GM21515 (cell line): ENCODE measurements around the gene SNAPC3.
A peak's percentile ranks its signal among the peaks of the same experiment; 100 is the strongest.
"Not testable (repeated sequence)": the region's sequence is repeated elsewhere in the genome, so short reads cannot be mapped to it uniquely, and the experiment has no call there.

Experiments
- ATAC-seq: cut with Tn5 transposase; IDR thresholded peaks from one replicate; pipeline ENCODE4 v1.9.1; 2021; ENCODE audit not compliant: unreplicated experiment

Gene SNAPC3

DNA sequence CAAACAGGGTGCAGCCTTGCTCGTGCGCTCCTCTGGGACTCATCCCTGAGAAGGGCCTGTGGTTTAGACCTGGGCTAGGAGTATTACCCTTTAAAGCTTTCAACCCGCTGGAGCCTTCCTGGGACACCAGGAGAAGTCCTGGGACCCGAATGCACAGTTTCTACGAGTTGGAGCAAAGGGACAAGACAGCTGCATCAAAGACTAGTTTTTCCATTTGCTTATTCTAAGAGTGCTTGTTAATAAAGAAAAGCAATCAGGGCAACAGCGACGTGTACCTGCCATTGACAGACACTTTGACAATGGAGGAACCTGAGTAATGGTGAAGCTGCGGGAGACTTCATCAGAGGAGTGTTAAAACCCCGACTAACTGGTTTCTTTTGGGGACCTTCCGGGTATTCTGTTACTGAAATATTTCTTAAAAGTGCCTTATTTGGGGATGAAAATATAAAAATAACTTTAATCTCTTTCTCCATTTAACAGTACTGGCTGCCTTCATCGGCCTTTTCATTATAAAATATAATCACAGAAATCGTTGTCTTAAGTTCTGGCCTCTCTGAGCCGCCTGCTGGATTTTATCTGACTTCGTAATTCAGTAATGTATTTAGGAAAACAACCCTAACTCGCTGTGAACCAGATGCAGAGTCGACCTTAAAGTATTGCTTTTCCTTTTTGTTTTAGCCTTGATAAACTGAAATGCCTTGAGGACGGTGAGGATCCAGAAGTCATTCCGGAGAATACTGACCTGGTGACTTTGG, 732 bp downstream of the SNAPC3 start:
- ATAC-seq, result peak; percentile 5

GRCh38 chr9:15426019-15426418, 3.3 kb downstream of the SNAPC3 start:
- ATAC-seq, result peak; percentile 52

DNA sequence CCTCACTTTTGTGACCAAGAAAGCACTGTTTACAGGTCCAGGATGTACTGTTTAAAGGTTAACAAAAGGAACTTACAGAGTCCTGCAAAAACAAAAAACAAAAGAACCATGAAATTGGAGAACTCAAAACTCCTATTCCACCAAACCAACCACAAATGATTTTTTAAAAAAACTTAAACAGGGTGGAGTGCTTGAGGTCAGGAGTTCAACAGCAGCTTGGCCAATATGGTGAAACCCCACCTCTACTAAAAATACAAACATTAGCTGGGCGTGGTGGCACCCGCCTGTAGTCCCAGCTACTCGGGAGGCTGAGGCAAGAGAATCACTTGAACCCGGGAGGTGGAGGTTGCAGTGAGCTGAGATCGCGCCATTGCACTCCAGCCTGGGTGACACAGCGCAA, 5.0 kb downstream of the SNAPC3 start:
- not testable (repeated sequence) for ATAC-seq

DNA sequence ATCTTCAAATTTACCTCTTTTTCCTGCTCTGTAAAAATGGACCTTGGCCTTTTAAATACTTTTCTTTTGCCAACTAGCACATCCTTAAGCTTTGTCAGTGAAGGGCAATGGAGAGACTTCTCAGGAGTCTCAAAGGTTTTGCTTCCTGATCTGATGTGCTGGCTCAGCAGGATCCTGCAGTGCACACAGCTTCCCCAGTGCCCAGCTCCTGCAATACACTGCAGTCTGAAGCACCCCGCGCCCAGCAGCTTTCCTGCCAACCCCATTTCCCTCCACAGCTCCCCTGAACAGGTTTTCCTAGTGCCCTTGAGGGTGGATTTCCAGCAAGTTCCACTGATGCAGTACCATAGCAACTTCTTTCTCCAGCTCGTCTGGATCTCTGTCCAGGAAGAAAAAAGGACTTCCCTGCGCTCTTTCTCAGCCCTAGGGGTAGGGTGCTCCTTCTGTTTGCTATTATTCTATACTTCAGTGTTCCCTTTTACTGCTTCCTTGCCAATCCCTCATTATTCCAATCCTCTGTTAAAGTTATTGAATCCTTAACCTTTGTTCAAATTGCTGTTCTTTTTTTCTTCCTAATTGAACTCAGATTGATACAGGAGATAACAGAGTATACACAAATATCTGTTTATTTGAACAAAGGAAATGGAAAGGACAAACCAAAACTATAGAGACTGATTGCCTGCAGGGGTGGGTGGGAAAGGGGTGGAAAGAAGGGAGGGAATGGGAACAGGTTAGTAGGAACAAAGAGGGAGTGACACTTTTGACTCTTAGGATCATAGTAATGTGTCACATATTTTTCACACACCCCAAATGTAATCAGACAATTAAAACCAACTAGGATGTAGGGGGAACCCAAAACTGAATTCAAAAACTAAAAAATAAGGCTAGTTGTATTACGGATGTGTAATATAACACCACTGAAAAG, 8.5 kb downstream of the SNAPC3 start:
- no peak for ATAC-seq

DNA sequence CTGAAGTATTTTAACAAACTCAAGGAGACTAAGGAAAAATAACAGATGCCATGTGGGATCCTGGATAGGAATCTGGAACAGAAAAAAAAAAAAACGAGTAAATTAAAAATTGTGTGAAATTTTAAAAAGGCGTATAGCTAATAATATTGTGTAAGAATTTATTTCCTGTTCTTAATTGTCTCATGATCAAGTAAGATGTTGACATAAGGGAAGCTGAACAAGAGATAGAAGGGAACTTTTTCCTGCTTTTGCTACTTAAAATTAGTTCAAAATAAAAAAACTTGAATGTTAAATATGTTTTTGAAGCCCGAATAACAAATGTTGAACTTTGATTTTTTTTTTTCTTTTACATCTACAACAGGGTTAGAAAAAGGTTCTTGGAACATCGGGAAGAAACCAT, 10.5 kb downstream of the SNAPC3 start:
- no peak for ATAC-seq

DNA sequence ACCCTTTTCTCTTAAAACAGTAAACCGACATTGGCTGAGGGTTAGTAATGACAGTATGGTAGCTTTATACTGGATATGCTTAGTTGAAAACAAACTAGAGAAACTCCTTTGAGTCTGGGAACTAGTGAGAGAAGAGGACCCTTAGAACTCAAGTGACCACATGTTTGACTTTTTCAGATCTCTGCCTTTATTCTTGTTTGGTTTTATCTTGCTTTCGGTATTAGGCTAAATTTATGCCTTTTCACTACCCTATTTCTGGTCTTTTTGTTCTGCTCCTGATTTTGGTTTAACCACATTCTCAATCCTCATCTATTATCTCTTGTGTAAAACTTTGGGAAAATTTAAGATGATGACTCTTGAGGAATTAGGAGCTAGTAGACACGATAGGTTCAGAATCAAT, 11.0 kb downstream of the SNAPC3 start:
- peak; percentile 66 for ATAC-seq

GRCh38 chr9:15438891-15439290, 16.2 kb downstream of the SNAPC3 start:
- ATAC-seq, result no peak

DNA sequence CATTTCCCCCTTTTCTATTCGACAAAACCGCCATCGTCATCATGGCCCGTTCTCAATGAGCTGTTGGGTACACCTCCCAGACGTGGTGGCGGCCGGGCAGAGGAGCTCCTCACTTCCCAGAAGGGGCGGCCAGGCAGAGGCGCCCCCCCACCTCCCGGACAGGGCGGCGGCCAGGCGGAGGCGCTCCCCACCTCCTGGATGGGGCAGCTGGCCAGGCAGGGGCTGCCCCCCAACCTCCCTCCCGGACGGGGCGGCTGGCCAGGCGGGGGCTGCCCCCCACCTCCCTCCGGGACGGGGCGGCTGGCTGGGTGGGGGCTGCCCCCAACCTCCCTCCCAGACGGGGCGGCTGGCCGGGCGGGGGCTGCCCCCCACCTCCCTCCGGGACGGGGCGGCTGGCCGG, 19.2 kb downstream of the SNAPC3 start:
- ATAC-seq, result not testable (repeated sequence)

DNA sequence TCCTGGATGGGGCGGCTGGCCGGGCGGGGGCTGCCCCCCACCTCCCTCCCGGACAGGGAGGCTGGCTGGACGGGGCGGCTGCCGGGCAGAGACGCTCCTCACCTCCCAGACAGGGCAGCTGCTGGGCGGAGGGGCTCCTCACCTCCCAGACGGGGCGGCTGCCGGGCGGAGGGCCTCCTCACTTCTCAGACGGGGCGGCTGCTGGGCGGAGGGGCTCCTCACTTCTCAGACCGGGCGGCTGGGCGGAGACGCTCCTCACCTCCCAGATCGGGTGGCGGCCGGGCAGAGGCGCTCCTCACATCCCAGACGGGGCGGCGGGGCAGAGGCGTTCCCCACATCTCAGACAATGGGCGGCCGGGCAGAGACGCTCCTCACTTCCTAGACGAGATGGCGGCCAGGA, 19.6 kb downstream of the SNAPC3 start:
- not testable (repeated sequence) for ATAC-seq

DNA sequence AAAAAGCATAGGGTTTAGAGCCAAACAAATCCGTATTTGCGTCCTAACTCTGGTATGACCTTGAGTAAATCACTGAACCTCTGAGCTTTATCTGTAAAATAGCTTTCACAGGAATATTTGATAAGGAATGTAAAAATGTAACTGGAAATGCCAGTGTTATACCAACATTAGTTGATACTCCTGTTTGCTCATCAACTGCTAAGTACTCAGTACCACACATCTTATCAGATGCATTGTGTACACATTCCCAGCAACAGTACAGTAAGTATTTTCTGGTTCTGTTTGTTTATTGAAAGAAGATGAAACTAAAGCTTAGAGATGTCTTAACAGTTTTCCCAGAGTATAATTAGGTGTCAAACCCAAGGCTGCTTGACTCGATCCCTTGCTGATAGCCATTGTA, 21.5 kb downstream of the SNAPC3 start:
- ATAC-seq, result no peak

GRCh38 chr9:15453956-15454355, 31.3 kb downstream of the SNAPC3 start:
- no peak for ATAC-seq

DNA sequence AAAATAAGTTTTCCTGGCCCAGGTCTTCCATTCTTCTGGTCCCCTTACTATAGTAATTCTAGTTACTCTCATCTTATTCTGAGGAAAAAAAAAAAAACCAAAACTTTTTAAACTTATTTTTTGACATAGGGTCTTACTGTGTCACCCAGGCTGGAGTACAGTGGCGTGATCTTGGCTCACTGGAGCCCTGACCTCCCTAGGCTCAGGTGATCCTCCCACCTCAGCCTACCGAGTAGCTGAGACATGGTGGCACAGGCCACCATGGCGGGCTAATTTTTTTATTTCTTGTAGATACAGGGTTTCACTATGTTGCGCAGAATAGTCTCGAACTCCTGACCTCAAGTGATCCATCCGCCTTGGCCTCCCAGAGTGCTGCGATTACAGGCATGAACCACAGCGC, 38.4 kb downstream of the SNAPC3 start:
- ATAC-seq, result no peak

GRCh38 chr9:15461601-15462000, 38.9 kb downstream of the SNAPC3 start:
- ATAC-seq, result no peak

- ATAC-seq, result no peak
These were observed 45.5 kb downstream of the SNAPC3 start for GRCh38 chr9:15468145-15468544.

DNA sequence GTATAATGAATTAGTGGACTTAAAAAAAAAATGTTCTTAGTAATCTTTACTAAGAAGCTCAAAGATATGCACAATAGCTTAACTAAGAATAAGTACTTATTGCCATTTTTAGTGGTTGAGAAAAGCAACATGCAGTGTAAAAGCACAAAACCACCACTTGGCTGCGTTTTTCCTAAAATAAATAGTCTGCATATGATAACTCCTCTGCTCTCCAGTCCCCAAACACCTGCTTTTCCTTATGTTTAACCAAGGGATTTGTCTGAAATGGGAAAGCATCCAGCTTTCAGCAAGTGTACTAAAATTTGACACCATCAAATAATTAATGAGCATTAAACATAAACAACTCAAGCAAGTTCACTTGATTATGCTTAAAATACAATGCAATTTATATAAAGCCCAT, 46.7 kb downstream of the SNAPC3 start:
- ATAC-seq, result no peak

GRCh38 chr9:15469862-15470261, 47.2 kb downstream of the SNAPC3 start:
- no peak for ATAC-seq

- no peak for ATAC-seq
These were observed 53.4 kb downstream of the SNAPC3 start for GRCh38 chr9:15475923-15476536.

GRCh38 chr9:15480028-15480427, 57.4 kb downstream of the SNAPC3 start:
- ATAC-seq, result no peak

DNA sequence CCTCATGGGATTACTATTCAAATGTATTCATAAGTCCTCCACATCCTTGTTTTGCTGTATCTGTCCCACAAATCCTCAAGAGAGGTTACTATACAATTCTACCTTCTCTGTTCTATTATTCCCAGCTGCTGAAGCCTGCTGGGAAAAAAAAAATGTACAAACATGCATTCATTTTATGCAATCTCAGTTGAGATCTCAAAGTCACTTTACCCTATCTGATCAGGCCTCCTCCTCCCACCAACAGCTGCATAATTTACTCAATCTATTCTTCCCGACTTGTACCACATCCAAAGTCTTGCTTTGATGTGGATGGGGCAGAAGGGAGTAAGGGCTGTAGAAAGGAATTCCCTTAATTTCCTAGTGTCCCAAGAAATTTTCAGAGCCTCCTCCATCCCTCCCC, 59.5 kb downstream of the SNAPC3 start:
- ATAC-seq, result no peak

DNA sequence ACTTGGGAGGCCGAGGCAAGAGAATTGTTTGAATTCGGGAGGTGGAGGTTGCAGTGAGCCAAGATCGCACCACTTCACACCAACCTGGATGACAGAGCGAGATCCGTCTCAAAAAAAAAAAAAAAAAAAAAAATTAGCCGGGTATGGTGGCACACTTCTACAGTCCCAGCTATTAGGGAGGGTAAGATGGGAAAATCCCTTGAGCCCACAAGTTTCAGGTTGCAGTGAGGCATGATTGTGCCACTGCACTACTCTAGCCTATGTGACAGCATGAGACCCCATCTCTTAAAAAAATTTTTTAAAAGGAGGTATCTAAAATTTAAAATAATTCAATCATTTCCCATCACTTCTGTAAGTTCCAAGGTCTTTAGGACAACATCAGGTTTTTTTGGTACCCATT, 62.1 kb downstream of the SNAPC3 start:
- no peak for ATAC-seq

GRCh38 chr9:15485836-15486666, 63.4 kb downstream of the SNAPC3 start:
- no peak for ATAC-seq
